CD8-positive, alpha-beta memory T cell (primary cell): Measurements from ENCODE around the gene TTLL13. TPM values are rescaled to one million over a fixed set of nuclear protein-coding genes. Genes with fewer than 3 reads are reported as not detected.
A peak's percentile ranks its signal among the peaks of the same experiment; 100 is the strongest.
"Not testable (repeated sequence)": the region's sequence is repeated elsewhere in the genome, so short reads cannot be mapped to it uniquely, and the experiment has no call there.

Experiments
- CTCF ChIA-PET: fragments of 350-600 bp; sonication (Branson Sonifier 250); formaldehyde crosslinking; loops from one replicate; lab custom pipeline; 2021; ENCODE audit warnings: antibody characterized with exemption; lab: Charles Lee
- POLR2A ChIA-PET: fragments of 350-600 bp; sonication (Branson Sonifier 250); formaldehyde crosslinking; loops from one replicate; lab custom pipeline; 2021; ENCODE audit warnings: antibody characterized with exemption; lab: Charles Lee
- DNase-seq, 5 donors: peaks; one replicate each; pipeline versions ENCODE4 v3.0.0 to v3.0.0-alpha.2; 2020 to 2022; ENCODE audit warnings: mixed read lengths in 1 of 5
- H3K27ac ChIP-seq: one replicate; pipeline ENCODE4 v1.7.0; 2013; ENCODE audit warnings: low read depth, mild to moderate bottlenecking, low read length, moderate library complexity
- H3K27me3 ChIP-seq: 2 replicates; pipeline ENCODE4 v1.7.0; 2013; ENCODE audit warnings: low read length, mild to moderate bottlenecking; ENCODE audit not compliant: insufficient read depth, poor library complexity, severe bottlenecking
- H3K36me3 ChIP-seq: 2 replicates; pipeline ENCODE4 v1.7.0; 2013; ENCODE audit warnings: mild to moderate bottlenecking, low read length, moderate library complexity; ENCODE audit not compliant: insufficient read depth
- H3K4me1 ChIP-seq: 2 replicates; pipeline ENCODE4 v1.7.0; 2013; ENCODE audit warnings: mild to moderate bottlenecking, low read length, moderate library complexity; ENCODE audit not compliant: insufficient read depth
- H3K4me3 ChIP-seq: 2 replicates; pipeline ENCODE4 v1.7.0; 2013; ENCODE audit warnings: mild to moderate bottlenecking, low read length
- H3K9me3 ChIP-seq: 2 replicates; pipeline ENCODE4 v1.7.0; 2013; ENCODE audit warnings: mild to moderate bottlenecking, low read length
- H3K27ac Mint-ChIP-seq, 8 donors: one replicate each; pipeline ENCODE4 v1.8.0; 2020 to 2021; ENCODE audit warnings: mixed read lengths in 8 of 8, mild to moderate bottlenecking in 6 of 8, inconsistent platforms in 3 of 8, moderate library complexity in 3 of 8
- H3K27me3 Mint-ChIP-seq, 2 donors: one replicate each; pipeline ENCODE4 v1.8.0; 2020 to 2021; ENCODE audit warnings: mixed read lengths in 2 of 2, mild to moderate bottlenecking in 1 of 2, moderate library complexity in 1 of 2
- H3K36me3 Mint-ChIP-seq, 3 donors: one replicate each; pipeline ENCODE4 v1.8.0; 2020 to 2021; ENCODE audit warnings: mixed read lengths in 3 of 3, inconsistent platforms in 1 of 3, mild to moderate bottlenecking in 1 of 3
- H3K4me1 Mint-ChIP-seq, 3 donors: one replicate each; pipeline ENCODE4 v1.8.0; 2020 to 2021; ENCODE audit warnings: mixed read lengths in 3 of 3, inconsistent platforms in 1 of 3, mild to moderate bottlenecking in 1 of 3
- H3K4me3 Mint-ChIP-seq, 7 donors: one replicate each; pipeline ENCODE4 v1.8.0; 2020 to 2021; ENCODE audit warnings: mixed read lengths in 7 of 7, mild to moderate bottlenecking in 6 of 7, moderate library complexity in 4 of 7, inconsistent platforms in 2 of 7
- H3K9me3 Mint-ChIP-seq, 5 donors: one replicate each; pipeline ENCODE4 v1.8.0; 2020 to 2022; ENCODE audit warnings: mixed read lengths in 5 of 5, mild to moderate bottlenecking in 3 of 5, moderate library complexity in 2 of 5, inconsistent platforms in 1 of 5
- polyA plus RNA-seq: library from polyadenylated mRNA; unstranded; fragments of 300-500 nt; fragmentation: Illumina TruSeq; gene quantifications from one replicate; pipeline ENCODE4 v1.2.3, GENCODE V29; 2021
- total RNA-seq, 2 experiments: library from RNA; stranded (reverse); gene quantifications; one replicate each; pipeline ENCODE4 v1.2.3, GENCODE V29; 2021

TTLL13 gene
- total and polyA plus RNA-seq, 3 experiments from 2014 or later, result 0.17 to 0.80 TPM; not detected in 1

GRCh38 chr15:90243943-90244639, 5.3 kb upstream of the TTLL13 start:
- Histone ChIP-seq H3K27ac (no peak overlapping the region), H3K4me3 (no peak overlapping the region), H3K9me3 (no peaks in the 10 kb centered on the region), H3K4me1 (no peaks in the 10 kb centered on the region), H3K27me3 (no peaks in the 10 kb centered on the region), H3K36me3 (no peaks in the 10 kb centered on the region)
- Mint-ChIP-seq H3K4me1 (peaks cover 5 to 11% (median 10%) of the 10 kb centered on the region in 3 donors), H3K36me3 (peaks cover 0 to 19% (median 8%) of the 10 kb centered on the region in 3 donors), H3K27me3 (no peaks in the 10 kb centered on the region), H3K4me3 (no peak overlapping the region), H3K9me3 (no peaks in the 10 kb centered on the region), H3K27ac (peak overlapping the region in 4 of 8 donors; percentile 14 to 82 (median 50))
- ChIA-PET POLR2A (no interaction called here), CTCF (interaction anchor here (0.8 to 1.4 kb wide), 2 partner anchors 25 to 58 kb away, joined by 3 read pairs; no protein-coding TSS in a partner anchor)
- DNase-seq, result no peak

GRCh38 chr15:90248789-90249202, 560 bp upstream of the TTLL13 start:
- H3K36me3 Mint-ChIP-seq, result peaks cover 0 to 2% (median 0%) of the 10 kb centered on the region in 3 donors
- H3K27me3 Mint-ChIP-seq, result no peaks in the 10 kb centered on the region
- ChIA-PET CTCF (interaction anchor here (0.6 to 3.0 kb wide), 5 partner anchors 11 to 731 kb away, joined by 3 to 14 read pairs (median 3); partner anchors contain the start of gene CIB1), POLR2A (interaction anchor here (0.6 to 2.3 kb wide), 4 partner anchors 15 to 152 kb away, joined by 3 to 11 read pairs (median 6); partner anchors contain the start of genes CIB1 and GDPGP1)
- DNase-seq, result no peak
- Histone ChIP-seq H3K36me3 (no peaks in the 10 kb centered on the region), H3K4me3 (peak overlapping the region; percentile 53), H3K9me3 (no peaks in the 10 kb centered on the region), H3K27me3 (no peaks in the 10 kb centered on the region), H3K27ac (no peak overlapping the region), H3K4me1 (peaks cover 4% of the 10 kb centered on the region)
- H3K27ac Mint-ChIP-seq, result peak overlapping the region in 6 of 8 donors; percentile 4 to 93 (median 32)
- peak overlapping the region; percentile 13 to 86 (median 76) for H3K4me3 Mint-ChIP-seq
- no peaks in the 10 kb centered on the region for H3K9me3 Mint-ChIP-seq
- H3K4me1 Mint-ChIP-seq, result peaks cover 12 to 20% (median 15%) of the 10 kb centered on the region in 3 donors

- H3K4me1 ChIP-seq, result no peaks in the 10 kb centered on the region
- ChIA-PET POLR2A (no interaction called here), CTCF (interaction anchor here (1.0 kb wide), 1 partner anchor 36 kb away, joined by 4 read pairs; no protein-coding TSS in a partner anchor)
- DNase-seq, result no peak
- Mint-ChIP-seq H3K27ac (no peak overlapping the region), H3K27me3 (peaks cover 3 to 5% of the 10 kb centered on the region in 2 donors), H3K4me3 (no peak overlapping the region), H3K36me3 (peaks cover 0 to 4% (median 0%) of the 10 kb centered on the region in 3 donors), H3K4me1 (peaks cover 0 to 6% (median 0%) of the 10 kb centered on the region in 3 donors), H3K9me3 (no peaks in the 10 kb centered on the region)
- H3K27me3 ChIP-seq, result no peaks in the 10 kb centered on the region
- no peak overlapping the region for H3K27ac ChIP-seq
- H3K36me3 ChIP-seq, result no peaks in the 10 kb centered on the region
- no peaks in the 10 kb centered on the region for H3K9me3 ChIP-seq
- no peak overlapping the region for H3K4me3 ChIP-seq
These were observed 8.4 kb downstream of the TTLL13 start for GRCh38 chr15:90257776-90258175.

GRCh38 chr15:90259524-90259923, 10.2 kb downstream of the TTLL13 start:
- no peaks in the 10 kb centered on the region for H3K9me3 ChIP-seq
- H3K4me3 ChIP-seq, result no peak overlapping the region
- H3K36me3 ChIP-seq, result no peaks in the 10 kb centered on the region
- ChIA-PET CTCF (no interaction called here), POLR2A (no interaction called here)
- Mint-ChIP-seq H3K27me3 (peaks cover 3 to 5% of the 10 kb centered on the region in 2 donors), H3K4me3 (no peak overlapping the region), H3K4me1 (peaks cover 2 to 15% (median 7%) of the 10 kb centered on the region in 3 donors), H3K9me3 (no peaks in the 10 kb centered on the region), H3K27ac (no peak overlapping the region), H3K36me3 (peaks cover 0 to 4% (median 0%) of the 10 kb centered on the region in 3 donors)
- H3K27me3 ChIP-seq, result no peaks in the 10 kb centered on the region
- peaks cover 5% of the 10 kb centered on the region for H3K4me1 ChIP-seq
- no peak overlapping the region for H3K27ac ChIP-seq
- no peak for DNase-seq

- not testable (repeated sequence) for H3K27ac ChIP-seq, H3K4me3 ChIP-seq, H3K4me3 Mint-ChIP-seq, H3K27ac Mint-ChIP-seq, H3K9me3 Mint-ChIP-seq, H3K27me3 Mint-ChIP-seq, H3K9me3 ChIP-seq, H3K36me3 Mint-ChIP-seq, DNase-seq, H3K27me3 ChIP-seq, H3K36me3 ChIP-seq
- peaks cover 10 to 21% (median 16%) of the 10 kb centered on the region in 3 donors for H3K4me1 Mint-ChIP-seq
- ChIA-PET POLR2A (interaction anchor here (0.6 kb wide), 2 partner anchors 27 to 440 kb away, joined by 3 to 6 read pairs; partner anchors contain the start of genes CIB1 and GDPGP1), CTCF (interaction anchor here (4.1 kb wide), 1 partner anchor 11 kb away, joined by 14 read pairs; the partner anchor contains the start of gene TTLL13)
- H3K4me1 ChIP-seq, result peaks cover 11% of the 10 kb centered on the region
These were observed 11.4 kb downstream of the TTLL13 start for GRCh38 chr15:90260731-90261130.

GRCh38 chr15:90261811-90262210, 12.5 kb downstream of the TTLL13 start:
- no peak for DNase-seq
- no peaks in the 10 kb centered on the region for H3K9me3 ChIP-seq
- peak overlapping the region in 1 of 8 donors; percentile 34 for H3K27ac Mint-ChIP-seq
- H3K4me1 Mint-ChIP-seq, result peaks cover 20 to 26% (median 21%) of the 10 kb centered on the region in 3 donors
- H3K27ac ChIP-seq, result no peak overlapping the region
- ChIA-PET CTCF (interaction anchor here (1.3 to 4.1 kb wide), 2 partner anchors 12 to 670 kb away, joined by 3 to 14 read pairs; partner anchors contain the start of gene TTLL13), POLR2A (interaction anchor here (0.7 kb wide), 1 partner anchor 23 kb away, joined by 3 read pairs; no protein-coding TSS in a partner anchor)
- no peaks in the 10 kb centered on the region for H3K27me3 ChIP-seq
- H3K4me3 ChIP-seq, result no peak overlapping the region
- H3K9me3 Mint-ChIP-seq, result no peaks in the 10 kb centered on the region
- peak overlapping the region in 1 of 7 donors; percentile 24 for H3K4me3 Mint-ChIP-seq
- H3K36me3 Mint-ChIP-seq, result peaks cover 0 to 12% (median 4%) of the 10 kb centered on the region in 3 donors
- H3K36me3 ChIP-seq, result no peaks in the 10 kb centered on the region
- H3K27me3 Mint-ChIP-seq, result peaks cover 3% of the 10 kb centered on the region in 2 donors
- H3K4me1 ChIP-seq, result peaks cover 15% of the 10 kb centered on the region

- peak overlapping the region in 3 of 8 donors; percentile 4 to 35 (median 34) for H3K27ac Mint-ChIP-seq
- CTCF ChIA-PET, result interaction anchor here (1.3 to 4.1 kb wide), 2 partner anchors 12 to 669 kb away, joined by 3 to 14 read pairs; partner anchors contain the start of gene TTLL13
- H3K36me3 Mint-ChIP-seq, result peaks cover 0 to 15% (median 0%) of the 10 kb centered on the region in 3 donors
- POLR2A ChIA-PET, result no interaction called here
- H3K9me3 Mint-ChIP-seq, result no peaks in the 10 kb centered on the region
- Histone ChIP-seq H3K4me1 (peaks cover 21% of the 10 kb centered on the region), H3K27me3 (no peaks in the 10 kb centered on the region), H3K9me3 (no peaks in the 10 kb centered on the region), H3K27ac (no peak overlapping the region), H3K36me3 (no peaks in the 10 kb centered on the region), H3K4me3 (no peak overlapping the region)
- H3K4me1 Mint-ChIP-seq, result peaks cover 27 to 32% (median 27%) of the 10 kb centered on the region in 3 donors
- no peak for DNase-seq
- peak overlapping the region in 3 of 7 donors; percentile 47 to 87 (median 58) for H3K4me3 Mint-ChIP-seq
- no peaks in the 10 kb centered on the region for H3K27me3 Mint-ChIP-seq
These were observed 13.1 kb downstream of the TTLL13 start for GRCh38 chr15:90262426-90262825.
